ENCODE results near the gene SULF2. TPM values are rescaled to one million over a fixed set of nuclear protein-coding genes. Genes with fewer than 3 reads are reported as not detected.

Gene SULF2
- total and polyA plus RNA-seq, 2 of the 13 experiments (the other 11 are each of a cell fraction or from before 2014, with no cell fraction given) = 7.2 to 50.9 TPM

GRCh38 chr20:47725248-47725973 is 59.9 kb downstream of the SULF2 start (continued):
- TF ChIP-seq RFXANK (CRISPR knock-in tag; IDR thresholded peaks at IDR 0.05) (peak; percentile 78; the same call in 1 of the 2 replicates), ZNF264 (CRISPR knock-in tag; IDR thresholded peaks at IDR 0.05) (0 out of 2 replicates have a peak, but pooled peaks have one; percentile 67), NR3C1 (CRISPR knock-in tag; IDR thresholded peaks at IDR 0.05) (0 out of 2 replicates have a peak, but pooled peaks have one; percentile 74), MNT (IDR thresholded peaks at IDR 0.05) (peak; percentile 88), MLLT10 (CRISPR knock-in tag; IDR thresholded peaks at IDR 0.05) (no peak), ZNF432 (CRISPR knock-in tag; IDR thresholded peaks at IDR 0.05; ENCODE audit: borderline replicate concordance) (no peak), ZNF589 (CRISPR knock-in tag; conservative IDR thresholded peaks at IDR 0.05) (no peak), MXD4 (CRISPR knock-in tag; IDR thresholded peaks at IDR 0.05) (peak; percentile 94), ZNF10 (CRISPR knock-in tag; IDR thresholded peaks at IDR 0.05; ENCODE audit: borderline replicate concordance, low read depth) (no peak), RAD51 (IDR thresholded peaks at IDR 0.05; ENCODE audit: borderline replicate concordance) (peak; percentile 44), SMAD3 (CRISPR knock-in tag; IDR thresholded peaks at IDR 0.05) (peak; percentile 81; the same call in 1 of the 2 replicates), ZNF232 (CRISPR knock-in tag; IDR thresholded peaks at IDR 0.05; ENCODE audit: borderline replicate concordance) (peak; percentile 60; the same call in 1 of the 2 replicates), TRIM24 (CRISPR knock-in tag; IDR thresholded peaks at IDR 0.05) (no peak), MYC (CRISPR knock-in tag; IDR thresholded peaks at IDR 0.05; ENCODE audit: borderline replicate concordance) (peak; percentile 98), FOXP4 (CRISPR knock-in tag; IDR thresholded peaks at IDR 0.05) (peak; percentile 58), HOXA3 (CRISPR knock-in tag; IDR thresholded peaks at IDR 0.05) (peak; percentile 68), NR2F1 (CRISPR knock-in tag; IDR thresholded peaks at IDR 0.05) (no peak), TFDP2 (CRISPR knock-in tag; IDR thresholded peaks at IDR 0.05) (peak; percentile 74)
- TF ChIP-seq, protein P1, sequence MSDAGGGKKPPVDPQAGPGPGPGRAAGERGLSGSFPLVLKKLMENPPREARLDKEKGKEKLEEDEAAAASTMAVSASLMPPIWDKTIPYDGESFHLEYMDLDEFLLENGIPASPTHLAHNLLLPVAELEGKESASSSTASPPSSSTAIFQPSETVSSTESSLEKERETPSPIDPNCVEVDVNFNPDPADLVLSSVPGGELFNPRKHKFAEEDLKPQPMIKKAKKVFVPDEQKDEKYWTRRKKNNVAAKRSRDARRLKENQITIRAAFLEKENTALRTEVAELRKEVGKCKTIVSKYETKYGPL (CRISPR knock-in tag; IDR thresholded peaks at IDR 0.05) = 0 out of 2 replicates have a peak, but pooled peaks have one; percentile 47
- TF ChIP-seq, protein P2, sequence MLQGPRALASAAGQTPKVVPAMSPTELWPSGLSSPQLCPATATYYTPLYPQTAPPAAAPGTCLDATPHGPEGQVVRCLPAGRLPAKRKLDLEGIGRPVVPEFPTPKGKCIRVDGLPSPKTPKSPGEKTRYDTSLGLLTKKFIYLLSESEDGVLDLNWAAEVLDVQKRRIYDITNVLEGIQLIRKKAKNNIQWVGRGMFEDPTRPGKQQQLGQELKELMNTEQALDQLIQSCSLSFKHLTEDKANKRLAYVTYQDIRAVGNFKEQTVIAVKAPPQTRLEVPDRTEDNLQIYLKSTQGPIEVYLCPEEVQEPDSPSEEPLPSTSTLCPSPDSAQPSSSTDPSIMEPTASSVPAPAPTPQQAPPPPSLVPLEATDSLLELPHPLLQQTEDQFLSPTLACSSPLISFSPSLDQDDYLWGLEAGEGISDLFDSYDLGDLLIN (CRISPR knock-in tag; IDR thresholded peaks at IDR 0.05; ENCODE audit: borderline replicate concordance) = 0 out of 2 replicates have a peak, but pooled peaks have one; percentile 36

Data from HepG2 (cell line).